ENCODE results near the gene F2.

Gene F2

DNA sequence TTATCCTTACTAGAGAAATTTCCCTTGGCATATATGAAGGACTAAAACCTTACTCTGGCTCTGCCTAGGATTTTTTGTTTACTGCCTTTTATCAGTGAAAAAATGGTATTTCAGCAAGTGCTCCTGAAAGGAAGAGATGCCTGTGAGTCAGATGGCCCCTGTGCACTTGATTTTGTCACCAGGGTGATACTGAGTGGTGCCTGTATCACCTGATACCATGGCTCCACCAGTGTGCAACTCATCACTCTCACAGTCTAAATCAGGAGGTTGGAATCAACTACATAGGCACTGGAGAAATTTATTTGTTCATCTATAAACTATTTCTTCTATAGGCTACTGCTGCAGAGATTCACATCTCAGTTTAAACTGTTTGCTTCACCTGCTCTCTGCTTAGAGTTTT lies 43.2 kb downstream of the F2 start:
- ChIA-PET POLR2A (no interaction called here), CTCF (interaction anchor here (1.2 to 1.4 kb wide), 3 partner anchors 10 to 373 kb away, joined by 3 to 5 read pairs (median 3); no protein-coding TSS in a partner anchor)
- DNase-seq (ENCODE audit: extremely low spot score): no peak
- TF ChIP-seq, protein P1, sequence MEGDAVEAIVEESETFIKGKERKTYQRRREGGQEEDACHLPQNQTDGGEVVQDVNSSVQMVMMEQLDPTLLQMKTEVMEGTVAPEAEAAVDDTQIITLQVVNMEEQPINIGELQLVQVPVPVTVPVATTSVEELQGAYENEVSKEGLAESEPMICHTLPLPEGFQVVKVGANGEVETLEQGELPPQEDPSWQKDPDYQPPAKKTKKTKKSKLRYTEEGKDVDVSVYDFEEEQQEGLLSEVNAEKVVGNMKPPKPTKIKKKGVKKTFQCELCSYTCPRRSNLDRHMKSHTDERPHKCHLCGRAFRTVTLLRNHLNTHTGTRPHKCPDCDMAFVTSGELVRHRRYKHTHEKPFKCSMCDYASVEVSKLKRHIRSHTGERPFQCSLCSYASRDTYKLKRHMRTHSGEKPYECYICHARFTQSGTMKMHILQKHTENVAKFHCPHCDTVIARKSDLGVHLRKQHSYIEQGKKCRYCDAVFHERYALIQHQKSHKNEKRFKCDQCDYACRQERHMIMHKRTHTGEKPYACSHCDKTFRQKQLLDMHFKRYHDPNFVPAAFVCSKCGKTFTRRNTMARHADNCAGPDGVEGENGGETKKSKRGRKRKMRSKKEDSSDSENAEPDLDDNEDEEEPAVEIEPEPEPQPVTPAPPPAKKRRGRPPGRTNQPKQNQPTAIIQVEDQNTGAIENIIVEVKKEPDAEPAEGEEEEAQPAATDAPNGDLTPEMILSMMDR (IDR thresholded peaks at IDR 0.05; ENCODE audit: control extremely low read depth, extremely low read depth, low read depth, missing control alignments): no peak

DNA sequence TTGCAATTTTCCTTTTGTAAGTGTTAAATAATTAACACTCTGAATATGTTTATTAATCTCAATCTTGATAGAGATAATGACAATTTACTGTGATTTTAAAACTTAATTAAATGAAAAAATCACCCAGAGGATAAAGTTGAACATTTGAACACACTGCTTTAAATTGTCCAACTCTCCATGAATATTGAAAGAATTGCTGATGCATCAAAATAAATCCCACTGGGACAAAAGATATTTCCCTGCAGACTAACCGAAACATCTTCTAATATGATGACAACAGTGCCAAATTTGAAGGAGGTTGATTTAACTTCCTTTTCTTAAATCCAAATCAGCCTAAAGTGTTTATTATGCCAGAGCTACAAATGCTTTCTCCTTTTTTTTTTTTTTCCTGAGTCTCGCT lies 47.6 kb downstream of the F2 start:
- TF ChIP-seq, protein P1 (IDR thresholded peaks at IDR 0.05; ENCODE audit: control extremely low read depth, extremely low read depth, low read depth, missing control alignments): no peak
- DNase-seq (ENCODE audit: extremely low spot score): no peak
- ChIA-PET CTCF (no interaction called here), POLR2A (no interaction called here)

DNA sequence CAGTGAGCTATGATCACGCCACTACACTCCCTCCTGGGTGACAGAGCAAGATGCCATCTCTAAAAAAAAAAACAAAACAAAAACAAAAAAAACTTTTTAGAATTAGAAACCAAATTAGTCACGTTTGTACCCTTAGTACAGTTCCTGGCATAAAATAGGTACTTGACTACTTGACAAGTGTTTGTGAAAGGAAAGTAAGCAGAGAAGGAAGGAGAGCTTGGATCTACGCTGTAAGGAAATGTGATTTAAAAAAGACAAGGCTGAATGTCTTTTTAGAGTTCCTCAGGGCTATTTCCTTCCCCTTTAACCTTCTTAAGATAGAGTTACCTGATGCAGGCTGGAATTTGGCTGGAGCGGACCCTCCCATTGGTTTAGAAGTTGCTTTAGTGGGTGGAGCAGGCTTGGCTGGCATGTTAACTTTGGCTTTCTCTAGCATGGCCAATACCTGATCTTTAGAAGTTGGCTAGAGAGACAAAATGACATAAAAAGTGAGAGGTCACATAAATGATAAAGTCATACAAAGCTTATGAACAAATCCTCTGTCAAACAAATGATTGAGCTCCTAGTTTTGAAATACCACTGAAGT lies 50.7 kb downstream of the F2 start:
- DNase-seq (ENCODE audit: extremely low spot score): no peak
- TF ChIP-seq, protein P1 (IDR thresholded peaks at IDR 0.05; ENCODE audit: control extremely low read depth, extremely low read depth, low read depth, missing control alignments): no peak
- POLR2A ChIA-PET: no interaction called here
- CTCF ChIA-PET: interaction anchor here (1.3 kb wide), 1 partner anchor 32 kb away, joined by 3 read pairs; no protein-coding TSS in a partner anchor

DNA sequence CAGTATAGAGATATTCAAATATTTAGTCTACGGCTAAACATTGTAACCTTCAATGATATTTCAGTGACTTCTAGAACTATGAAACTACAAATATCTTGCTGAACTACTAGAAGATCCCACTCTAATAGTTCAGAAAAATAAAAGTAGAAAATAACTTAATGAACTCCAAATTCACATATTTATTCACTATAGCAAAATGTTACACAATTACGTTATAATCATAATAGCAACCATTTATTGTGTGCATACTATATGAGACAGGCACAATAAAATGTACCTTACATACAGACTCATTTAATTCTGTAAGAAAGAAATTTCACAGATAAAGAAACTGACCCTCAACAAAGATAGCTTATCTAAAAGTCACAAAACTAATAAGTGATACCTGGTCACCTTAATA lies 57.9 kb downstream of the F2 start:
- TF ChIP-seq, protein P1 (IDR thresholded peaks at IDR 0.05; ENCODE audit: control extremely low read depth, extremely low read depth, low read depth, missing control alignments): no peak
- ChIA-PET POLR2A (no interaction called here), CTCF (no interaction called here)
- no peak for DNase-seq (ENCODE audit: extremely low spot score)

DNA sequence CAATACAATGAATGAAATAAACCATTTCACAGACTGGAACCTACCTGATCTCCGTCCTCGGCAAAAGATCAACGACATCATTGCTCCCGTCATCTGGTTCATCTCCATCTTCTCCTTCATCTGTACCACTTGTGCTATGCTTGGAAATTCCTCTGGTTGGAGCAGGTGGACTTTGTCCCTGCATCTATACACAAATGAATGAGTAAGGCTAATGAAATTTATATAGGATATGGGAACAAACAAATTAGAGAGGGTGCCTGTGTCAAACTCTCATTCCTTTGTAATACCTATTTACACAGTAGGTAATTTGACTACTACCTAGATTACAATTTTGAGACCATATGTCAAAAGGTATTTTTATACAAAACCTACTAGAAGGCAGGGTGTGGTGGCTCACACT lies 59.4 kb downstream of the F2 start:
- TF ChIP-seq, protein P1 (IDR thresholded peaks at IDR 0.05; ENCODE audit: control extremely low read depth, extremely low read depth, low read depth, missing control alignments): no peak
- ChIA-PET CTCF (no interaction called here), POLR2A (no interaction called here)
- DNase-seq (ENCODE audit: extremely low spot score): no peak
